GM23338 (cell line): ENCODE data around the gene JAG1. TPM values are rescaled to one million over a fixed set of nuclear protein-coding genes. Genes with fewer than 3 reads are reported as not detected.

Experiments used
- ATAC-seq: fragments of 200-7000 bp; cut with Tn5 transposase; 3 replicates; pipeline ENCODE4 v1.9.1; 2020
- DNase-seq: peaks from one replicate; pipeline ENCODE4 v3.0.0-alpha.2; 2015; ENCODE audit warnings: low spot score
- H2AFZ ChIP-seq: fragments of 200-600 bp; sonication (generic); 2 replicates; pipeline ENCODE4 v1.8.0; 2016; ENCODE audit warnings: antibody characterized with exemption, mild to moderate bottlenecking, moderate library complexity
- H3F3A ChIP-seq: fragments of 200-600 bp; sonication (generic); replicated peaks from 2 replicates; pipeline ENCODE4 v1.8.0; 2017; ENCODE audit warnings: antibody characterized with exemption, mixed run types, low read depth
- H3K27ac ChIP-seq: fragments of 200-600 bp; sonication (generic); 2 replicates; pipeline ENCODE4 v1.6.1; 2016; ENCODE audit warnings: low read depth
- H3K27me3 ChIP-seq: fragments of 200-600 bp; sonication (generic); 2 replicates; pipeline ENCODE4 v1.8.0; 2016; ENCODE audit warnings: mild to moderate bottlenecking, mixed run types, moderate library complexity; ENCODE audit not compliant: insufficient read depth
- H3K36me3 ChIP-seq: fragments of 200-600 bp; sonication (generic); 2 replicates; pipeline ENCODE4 v1.8.0; 2016; ENCODE audit warnings: mild to moderate bottlenecking; ENCODE audit not compliant: insufficient read depth
- H3K4me1 ChIP-seq: fragments of 200-600 bp; sonication (generic); 2 replicates; pipeline ENCODE4 v1.8.0; 2016; ENCODE audit warnings: mild to moderate bottlenecking, moderate library complexity; ENCODE audit not compliant: insufficient read depth
- H3K4me2 ChIP-seq: fragments of 200-600 bp; sonication (generic); 2 replicates; pipeline ENCODE4 v1.7.1; 2017; ENCODE audit warnings: mixed run types
- H3K4me3 ChIP-seq: fragments of 200-600 bp; sonication (generic); 2 replicates; pipeline ENCODE4 v1.6.1; 2016; ENCODE audit warnings: mixed run types
- H3K79me2 ChIP-seq: fragments of 200-600 bp; sonication (generic); replicated peaks from 2 replicates; pipeline ENCODE4 v1.8.0; 2017; ENCODE audit warnings: mild to moderate bottlenecking; ENCODE audit not compliant: insufficient read depth
- H3K9me2 ChIP-seq: fragments of 200-600 bp; sonication (generic); 2 replicates; pipeline ENCODE4 v1.8.0; 2017; ENCODE audit not compliant: insufficient read depth
- H4K20me1 ChIP-seq: fragments of 200-600 bp; sonication (generic); replicated peaks from 2 replicates; pipeline ENCODE4 v1.8.0; 2017; ENCODE audit warnings: mild to moderate bottlenecking; ENCODE audit not compliant: insufficient read depth
- H3K27ac Mint-ChIP-seq: 2 replicates; pipeline ENCODE4 v1.8.0; 2020; ENCODE audit warnings: inconsistent platforms, mild to moderate bottlenecking, moderate library complexity, mixed read lengths
- H3K27me3 Mint-ChIP-seq: 3 replicates; pipeline ENCODE4 v1.8.0; 2022; ENCODE audit warnings: low read depth, mild to moderate bottlenecking, moderate library complexity, mixed read lengths, inconsistent platforms; ENCODE audit not compliant: insufficient read depth, poor library complexity
- H3K36me3 Mint-ChIP-seq: 3 replicates; pipeline ENCODE4 v1.8.0; 2021; ENCODE audit warnings: low read depth, mild to moderate bottlenecking, inconsistent platforms, moderate library complexity, mixed read lengths
- H3K4me1 Mint-ChIP-seq: 3 replicates; pipeline ENCODE4 v1.8.0; 2020; ENCODE audit warnings: mild to moderate bottlenecking, inconsistent platforms, mixed read lengths
- H3K4me3 Mint-ChIP-seq: 3 replicates; pipeline ENCODE4 v1.8.0; 2021; ENCODE audit warnings: moderate library complexity, mild to moderate bottlenecking, inconsistent platforms, mixed read lengths
- H3K9me3 Mint-ChIP-seq: 3 replicates; pipeline ENCODE4 v1.8.0; 2020; ENCODE audit warnings: moderate library complexity, mild to moderate bottlenecking, inconsistent platforms, mixed read lengths
- CREB1 ChIP-seq: fragments of 250-450 bp; sonication (Bioruptor Pico); IDR thresholded peaks from 2 replicates; pipeline ENCODE4 v1.5.0; 2020; ENCODE audit warnings: low read depth, mild to moderate bottlenecking, moderate library complexity
- EZH2 ChIP-seq: fragments of 200-600 bp; sonication (generic); IDR thresholded peaks from one replicate; pipeline ENCODE4 v1.8.0; 2017; ENCODE audit warnings: antibody characterized with exemption, mild to moderate bottlenecking, low read depth; ENCODE audit not compliant: unreplicated experiment
- JUNB ChIP-seq: IDR thresholded peaks from one replicate; pipeline ENCODE4 v1.6.1; 2016; ENCODE audit warnings: antibody characterized with exemption; ENCODE audit not compliant: unreplicated experiment
- POLR2AphosphoS5 ChIP-seq: IDR thresholded peaks from 2 replicates; pipeline ENCODE4 v1.6.1; 2016; ENCODE audit warnings: antibody characterized with exemption, low read depth
- STAT1 ChIP-seq: IDR thresholded peaks from one replicate; pipeline ENCODE4 v1.6.1; 2016; ENCODE audit warnings: antibody characterized with exemption; ENCODE audit not compliant: unreplicated experiment
- ZNF114 ChIP-seq: fragments of 250-450 bp; sonication (Bioruptor Pico); IDR thresholded peaks from 2 replicates; pipeline ENCODE4 v1.5.0; 2020; ENCODE audit warnings: mild to moderate bottlenecking, moderate library complexity
- polyA plus RNA-seq: library from polyadenylated mRNA; unstranded; fragments of >200 nt; fragmentation: Nextera tagmentation; extraction: Ambion mirVana; gene quantifications from 2 replicates; pipeline ENCODE4 v1.2.1, GENCODE V29; 2016
- total RNA-seq: library from RNA; depleted of rRNA; stranded (reverse); fragments of >200 nt; shearing (Covaris generic); gene quantifications from 2 replicates; pipeline ENCODE4 v1.2.3, GENCODE V29; 2014
- TF ChIP-seq, protein P1 (sequence below): IDR thresholded peaks from one replicate; pipeline ENCODE4 v1.6.1; 2018; ENCODE audit warnings: antibody characterized with exemption; ENCODE audit not compliant: unreplicated experiment
- TF ChIP-seq, protein P2 (sequence below), 2 experiments: fragments of 200-600 bp in 1 of 2; sonication (generic) in 1 of 2; conservative IDR thresholded peaks; 2 replicates each; pipeline versions ENCODE4 v1.5.1 to v1.6.1; 2016 to 2017; ENCODE audit warnings: antibody characterized with exemption in 2 of 2, low read depth in 2 of 2, mild to moderate bottlenecking in 2 of 2, moderate library complexity in 1 of 2
- TF ChIP-seq, protein P3 (sequence below): fragments of 250-450 bp; sonication (Bioruptor Pico); IDR thresholded peaks from 2 replicates; pipeline ENCODE4 v1.5.0; 2020; ENCODE audit warnings: mild to moderate bottlenecking, moderate library complexity

The JAG1 gene
- total and polyA plus RNA-seq, 2 experiments from 2014 or later = 9.7 to 46.5 TPM

- ATAC-seq (peak; percentile 53), DNase-seq (peak; percentile 85)
- Mint-ChIP-seq H3K27me3 (peaks cover 20% of the 10 kb centered on the region), H3K36me3 (peaks cover 10% of the 10 kb centered on the region; the same call in 1 of the 3 replicates), H3K27ac (no peak overlapping the region; the same call in 1 of the 2 replicates), H3K4me3 (peak overlapping the region; percentile 75), H3K4me1 (peaks cover 31% of the 10 kb centered on the region), H3K9me3 (no peaks in the 10 kb centered on the region)
- no peaks in the 10 kb centered on the region for H3K36me3 ChIP-seq
- H3K4me2 ChIP-seq = peak overlapping the region; percentile 99
- TF ChIP-seq CREB1 (peak; percentile 16; the same call in 1 of the 2 replicates), POLR2AphosphoS5 (no peak), EZH2 (no peak), STAT1 (no peak), JUNB (no peak), ZNF114 (CRISPR knock-in tag) (no peak)
- TF ChIP-seq, protein P1, sequence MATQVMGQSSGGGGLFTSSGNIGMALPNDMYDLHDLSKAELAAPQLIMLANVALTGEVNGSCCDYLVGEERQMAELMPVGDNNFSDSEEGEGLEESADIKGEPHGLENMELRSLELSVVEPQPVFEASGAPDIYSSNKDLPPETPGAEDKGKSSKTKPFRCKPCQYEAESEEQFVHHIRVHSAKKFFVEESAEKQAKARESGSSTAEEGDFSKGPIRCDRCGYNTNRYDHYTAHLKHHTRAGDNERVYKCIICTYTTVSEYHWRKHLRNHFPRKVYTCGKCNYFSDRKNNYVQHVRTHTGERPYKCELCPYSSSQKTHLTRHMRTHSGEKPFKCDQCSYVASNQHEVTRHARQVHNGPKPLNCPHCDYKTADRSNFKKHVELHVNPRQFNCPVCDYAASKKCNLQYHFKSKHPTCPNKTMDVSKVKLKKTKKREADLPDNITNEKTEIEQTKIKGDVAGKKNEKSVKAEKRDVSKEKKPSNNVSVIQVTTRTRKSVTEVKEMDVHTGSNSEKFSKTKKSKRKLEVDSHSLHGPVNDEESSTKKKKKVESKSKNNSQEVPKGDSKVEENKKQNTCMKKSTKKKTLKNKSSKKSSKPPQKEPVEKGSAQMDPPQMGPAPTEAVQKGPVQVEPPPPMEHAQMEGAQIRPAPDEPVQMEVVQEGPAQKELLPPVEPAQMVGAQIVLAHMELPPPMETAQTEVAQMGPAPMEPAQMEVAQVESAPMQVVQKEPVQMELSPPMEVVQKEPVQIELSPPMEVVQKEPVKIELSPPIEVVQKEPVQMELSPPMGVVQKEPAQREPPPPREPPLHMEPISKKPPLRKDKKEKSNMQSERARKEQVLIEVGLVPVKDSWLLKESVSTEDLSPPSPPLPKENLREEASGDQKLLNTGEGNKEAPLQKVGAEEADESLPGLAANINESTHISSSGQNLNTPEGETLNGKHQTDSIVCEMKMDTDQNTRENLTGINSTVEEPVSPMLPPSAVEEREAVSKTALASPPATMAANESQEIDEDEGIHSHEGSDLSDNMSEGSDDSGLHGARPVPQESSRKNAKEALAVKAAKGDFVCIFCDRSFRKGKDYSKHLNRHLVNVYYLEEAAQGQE = no peak
- TF ChIP-seq, protein P2, sequence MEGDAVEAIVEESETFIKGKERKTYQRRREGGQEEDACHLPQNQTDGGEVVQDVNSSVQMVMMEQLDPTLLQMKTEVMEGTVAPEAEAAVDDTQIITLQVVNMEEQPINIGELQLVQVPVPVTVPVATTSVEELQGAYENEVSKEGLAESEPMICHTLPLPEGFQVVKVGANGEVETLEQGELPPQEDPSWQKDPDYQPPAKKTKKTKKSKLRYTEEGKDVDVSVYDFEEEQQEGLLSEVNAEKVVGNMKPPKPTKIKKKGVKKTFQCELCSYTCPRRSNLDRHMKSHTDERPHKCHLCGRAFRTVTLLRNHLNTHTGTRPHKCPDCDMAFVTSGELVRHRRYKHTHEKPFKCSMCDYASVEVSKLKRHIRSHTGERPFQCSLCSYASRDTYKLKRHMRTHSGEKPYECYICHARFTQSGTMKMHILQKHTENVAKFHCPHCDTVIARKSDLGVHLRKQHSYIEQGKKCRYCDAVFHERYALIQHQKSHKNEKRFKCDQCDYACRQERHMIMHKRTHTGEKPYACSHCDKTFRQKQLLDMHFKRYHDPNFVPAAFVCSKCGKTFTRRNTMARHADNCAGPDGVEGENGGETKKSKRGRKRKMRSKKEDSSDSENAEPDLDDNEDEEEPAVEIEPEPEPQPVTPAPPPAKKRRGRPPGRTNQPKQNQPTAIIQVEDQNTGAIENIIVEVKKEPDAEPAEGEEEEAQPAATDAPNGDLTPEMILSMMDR (conservative IDR thresholded peaks at IDR 0.05; ENCODE audit: low read depth in 2 of 2) = peak; percentile 51 to 72
- TF ChIP-seq, protein P3, sequence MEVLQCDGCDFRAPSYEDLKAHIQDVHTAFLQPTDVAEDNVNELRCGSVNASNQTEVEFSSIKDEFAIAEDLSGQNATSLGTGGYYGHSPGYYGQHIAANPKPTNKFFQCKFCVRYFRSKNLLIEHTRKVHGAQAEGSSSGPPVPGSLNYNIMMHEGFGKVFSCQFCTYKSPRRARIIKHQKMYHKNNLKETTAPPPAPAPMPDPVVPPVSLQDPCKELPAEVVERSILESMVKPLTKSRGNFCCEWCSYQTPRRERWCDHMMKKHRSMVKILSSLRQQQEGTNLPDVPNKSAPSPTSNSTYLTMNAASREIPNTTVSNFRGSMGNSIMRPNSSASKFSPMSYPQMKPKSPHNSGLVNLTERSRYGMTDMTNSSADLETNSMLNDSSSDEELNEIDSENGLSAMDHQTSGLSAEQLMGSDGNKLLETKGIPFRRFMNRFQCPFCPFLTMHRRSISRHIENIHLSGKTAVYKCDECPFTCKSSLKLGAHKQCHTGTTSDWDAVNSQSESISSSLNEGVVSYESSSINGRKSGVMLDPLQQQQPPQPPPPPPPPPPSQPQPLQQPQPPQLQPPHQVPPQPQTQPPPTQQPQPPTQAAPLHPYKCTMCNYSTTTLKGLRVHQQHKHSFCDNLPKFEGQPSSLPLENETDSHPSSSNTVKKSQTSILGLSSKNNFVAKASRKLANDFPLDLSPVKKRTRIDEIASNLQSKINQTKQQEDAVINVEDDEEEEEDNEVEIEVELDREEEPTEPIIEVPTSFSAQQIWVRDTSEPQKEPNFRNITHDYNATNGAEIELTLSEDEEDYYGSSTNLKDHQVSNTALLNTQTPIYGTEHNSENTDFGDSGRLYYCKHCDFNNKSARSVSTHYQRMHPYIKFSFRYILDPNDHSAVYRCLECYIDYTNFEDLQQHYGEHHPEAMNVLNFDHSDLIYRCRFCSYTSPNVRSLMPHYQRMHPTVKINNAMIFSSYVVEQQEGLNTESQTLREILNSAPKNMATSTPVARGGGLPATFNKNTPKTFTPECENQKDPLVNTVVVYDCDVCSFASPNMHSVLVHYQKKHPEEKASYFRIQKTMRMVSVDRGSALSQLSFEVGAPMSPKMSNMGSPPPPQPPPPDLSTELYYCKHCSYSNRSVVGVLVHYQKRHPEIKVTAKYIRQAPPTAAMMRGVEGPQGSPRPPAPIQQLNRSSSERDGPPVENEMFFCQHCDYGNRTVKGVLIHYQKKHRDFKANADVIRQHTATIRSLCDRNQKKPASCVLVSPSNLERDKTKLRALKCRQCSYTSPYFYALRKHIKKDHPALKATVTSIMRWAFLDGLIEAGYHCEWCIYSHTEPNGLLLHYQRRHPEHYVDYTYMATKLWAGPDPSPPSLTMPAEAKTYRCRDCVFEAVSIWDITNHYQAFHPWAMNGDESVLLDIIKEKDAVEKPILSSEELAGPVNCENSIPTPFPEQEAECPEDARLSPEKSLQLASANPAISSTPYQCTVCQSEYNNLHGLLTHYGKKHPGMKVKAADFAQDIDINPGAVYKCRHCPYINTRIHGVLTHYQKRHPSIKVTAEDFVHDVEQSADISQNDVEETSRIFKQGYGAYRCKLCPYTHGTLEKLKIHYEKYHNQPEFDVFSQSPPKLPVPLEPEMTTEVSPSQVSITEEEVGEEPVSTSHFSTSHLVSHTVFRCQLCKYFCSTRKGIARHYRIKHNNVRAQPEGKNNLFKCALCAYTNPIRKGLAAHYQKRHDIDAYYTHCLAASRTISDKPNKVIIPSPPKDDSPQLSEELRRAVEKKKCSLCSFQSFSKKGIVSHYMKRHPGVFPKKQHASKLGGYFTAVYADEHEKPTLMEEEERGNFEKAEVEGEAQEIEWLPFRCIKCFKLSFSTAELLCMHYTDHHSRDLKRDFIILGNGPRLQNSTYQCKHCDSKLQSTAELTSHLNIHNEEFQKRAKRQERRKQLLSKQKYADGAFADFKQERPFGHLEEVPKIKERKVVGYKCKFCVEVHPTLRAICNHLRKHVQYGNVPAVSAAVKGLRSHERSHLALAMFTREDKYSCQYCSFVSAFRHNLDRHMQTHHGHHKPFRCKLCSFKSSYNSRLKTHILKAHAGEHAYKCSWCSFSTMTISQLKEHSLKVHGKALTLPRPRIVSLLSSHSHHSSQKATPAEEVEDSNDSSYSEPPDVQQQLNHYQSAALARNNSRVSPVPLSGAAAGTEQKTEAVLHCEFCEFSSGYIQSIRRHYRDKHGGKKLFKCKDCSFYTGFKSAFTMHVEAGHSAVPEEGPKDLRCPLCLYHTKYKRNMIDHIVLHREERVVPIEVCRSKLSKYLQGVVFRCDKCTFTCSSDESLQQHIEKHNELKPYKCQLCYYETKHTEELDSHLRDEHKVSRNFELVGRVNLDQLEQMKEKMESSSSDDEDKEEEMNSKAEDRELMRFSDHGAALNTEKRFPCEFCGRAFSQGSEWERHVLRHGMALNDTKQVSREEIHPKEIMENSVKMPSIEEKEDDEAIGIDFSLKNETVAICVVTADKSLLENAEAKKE = no peak
- H3F3A ChIP-seq = 0 out of 2 replicates have a peak, but pooled peaks cover 5% of the 10 kb centered on the region
- peak overlapping the region; percentile 92 for H3K4me3 ChIP-seq
- H4K20me1 ChIP-seq = no peaks in the 10 kb centered on the region
- no peaks in the 10 kb centered on the region for H3K9me2 ChIP-seq
- H3K4me1 ChIP-seq = peaks cover 27% of the 10 kb centered on the region
- H3K27ac ChIP-seq = peak overlapping the region; percentile 82
- peak overlapping the region; percentile 65; the same call in 1 of the 2 replicates for H2AFZ ChIP-seq
- H3K27me3 ChIP-seq = peaks cover 8% of the 10 kb centered on the region; the same call in 1 of the 2 replicates
- peaks cover 31% of the 10 kb centered on the region for H3K79me2 ChIP-seq
These were observed 1.1 kb upstream of the JAG1 start for GRCh38 chr20:10674684-10675449.
